ENCODE measurements around the gene APLF.

GRCh38 chr2:68423966-68424650, 43.3 kb upstream of the APLF start:
- TF ChIP-seq CTCF (conservative IDR thresholded peaks at IDR 0.05; ENCODE audit: low read depth, low read length) (no peak), EZH2 (IDR thresholded peaks at IDR 0.05; ENCODE audit: low read length, unreplicated experiment) (no peak), EZH2phosphoT487 (IDR thresholded peaks at IDR 0.05; ENCODE audit: borderline replicate concordance, low read length) (no peak)
